NCI-H1048 (cell line): ENCODE measurements around the gene FOXL3.

Source experiments
- DNase-seq: peaks from one replicate; lab custom pipeline; 2025; lab: John Stamatoyannopoulos, UW

The FOXL3 gene

DNA sequence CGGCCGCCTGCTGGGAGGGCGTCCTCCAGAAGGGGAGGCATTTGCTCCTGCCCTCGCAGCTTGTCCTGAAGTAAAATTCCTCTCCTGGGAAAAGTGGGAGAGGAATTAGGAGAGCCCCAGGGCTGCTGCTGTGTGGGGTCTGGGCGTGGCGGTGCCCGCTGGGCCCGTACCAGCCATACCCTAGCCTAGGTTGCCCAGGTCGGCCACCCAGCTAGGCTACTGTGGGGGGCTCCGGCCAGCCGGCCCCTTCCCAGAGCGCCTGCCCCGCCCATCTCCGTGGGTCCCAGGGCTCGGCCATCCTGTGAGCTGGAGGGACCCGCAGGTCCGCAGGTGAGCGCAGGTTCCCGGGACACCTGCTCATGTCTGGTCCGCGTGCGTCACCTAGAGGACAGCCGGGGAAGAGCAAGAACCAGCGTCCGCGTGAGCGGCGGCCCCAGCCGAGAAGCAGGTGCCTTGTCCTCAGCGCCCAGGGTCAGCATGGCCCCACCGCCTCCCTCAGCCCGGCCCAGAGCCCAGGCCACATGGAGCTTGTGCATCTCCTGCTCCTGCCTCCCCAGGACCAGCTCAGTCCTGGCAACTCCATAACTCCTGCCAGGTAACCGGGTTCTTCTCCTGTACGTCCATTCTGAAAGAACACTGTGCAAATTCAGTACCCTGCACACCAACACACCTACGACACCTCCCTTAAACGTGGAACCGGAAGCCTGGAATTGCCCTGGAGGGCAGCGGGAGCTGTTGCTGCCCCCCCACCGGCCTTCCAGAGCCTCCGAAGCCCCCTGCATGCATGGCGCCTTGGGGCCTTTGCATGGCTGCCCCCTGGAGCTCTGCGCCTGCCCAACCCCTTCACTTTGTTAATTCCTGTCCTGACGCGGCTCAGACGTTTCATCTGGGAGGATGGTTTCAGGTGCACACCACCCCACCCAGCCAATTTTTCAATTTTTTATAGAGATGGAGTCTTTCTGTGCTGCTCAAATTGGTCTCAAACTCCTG, 22.8 kb upstream of the FOXL3 start:
- no peak for DNase-seq

DNA sequence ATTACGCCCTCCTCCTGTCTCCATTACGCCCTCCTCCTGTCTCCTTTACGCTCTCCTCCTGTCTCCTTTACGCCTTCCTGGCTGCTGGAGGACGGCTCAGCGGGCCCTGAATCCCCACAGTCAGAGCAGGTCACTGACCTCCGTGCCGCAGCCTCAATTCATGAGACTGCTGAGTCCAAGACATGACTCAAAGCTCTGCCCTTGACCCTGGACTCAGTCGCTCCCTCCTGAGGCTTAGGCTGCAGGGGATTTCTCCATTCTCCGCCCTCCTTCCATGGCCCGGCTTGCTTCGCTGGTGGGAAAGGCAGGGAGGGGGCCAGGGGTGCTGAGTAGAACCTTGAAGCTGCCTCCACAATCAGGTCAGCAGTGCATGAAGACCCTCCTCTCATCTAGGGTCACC, 21.0 kb upstream of the FOXL3 start:
- no peak for DNase-seq

DNA sequence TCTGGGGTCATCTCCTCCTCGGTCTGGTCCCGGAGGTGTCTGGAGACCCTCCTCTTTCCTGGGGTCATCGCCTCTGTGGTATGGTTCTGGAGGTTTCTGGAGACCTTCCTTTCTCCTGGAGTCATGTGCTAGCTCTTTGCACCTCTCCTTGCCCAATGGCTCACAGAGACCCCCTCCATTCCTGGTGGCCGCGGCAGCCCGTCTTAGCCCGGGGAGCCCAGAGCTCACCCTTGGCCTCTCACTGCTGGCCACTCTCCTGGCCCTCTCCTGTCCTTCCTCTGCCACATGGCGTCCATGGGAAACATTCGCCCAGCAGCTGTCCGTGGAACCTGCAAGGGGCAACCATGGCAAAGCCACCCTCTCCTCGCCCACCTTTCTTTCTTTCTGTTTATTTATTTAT, 20.2 kb upstream of the FOXL3 start:
- no peak for DNase-seq

DNA sequence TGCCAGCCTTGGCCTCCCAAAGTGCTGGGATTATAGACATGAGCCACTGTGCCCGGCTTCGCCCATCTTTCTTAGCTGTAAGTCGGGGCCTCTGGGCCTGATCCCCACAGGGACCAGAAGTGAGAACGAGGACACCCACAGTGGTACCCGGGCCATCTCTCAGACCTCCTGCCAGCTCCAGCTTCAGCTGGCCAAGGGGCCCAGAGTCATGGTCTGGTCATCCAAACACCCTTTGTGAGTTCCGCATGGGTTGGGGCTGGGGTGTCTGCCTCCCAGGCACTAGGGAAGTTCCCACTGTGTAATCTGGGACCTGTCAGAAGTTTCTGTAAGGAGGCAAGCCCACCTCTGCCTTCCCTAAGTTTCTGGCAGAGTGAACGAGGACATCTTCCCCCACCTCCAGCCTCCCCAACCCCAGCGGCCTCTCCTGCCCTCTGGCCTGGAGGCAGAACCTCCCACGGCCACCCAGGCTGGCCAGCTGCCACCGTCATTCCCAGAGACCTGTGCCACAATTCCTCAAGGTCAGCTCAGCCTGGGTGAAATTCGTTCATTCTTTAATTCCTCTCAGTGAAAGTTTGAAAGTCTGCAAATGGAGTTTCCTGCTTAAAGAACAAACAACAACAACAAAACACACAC, 19.5 kb upstream of the FOXL3 start:
- no peak for DNase-seq

DNA sequence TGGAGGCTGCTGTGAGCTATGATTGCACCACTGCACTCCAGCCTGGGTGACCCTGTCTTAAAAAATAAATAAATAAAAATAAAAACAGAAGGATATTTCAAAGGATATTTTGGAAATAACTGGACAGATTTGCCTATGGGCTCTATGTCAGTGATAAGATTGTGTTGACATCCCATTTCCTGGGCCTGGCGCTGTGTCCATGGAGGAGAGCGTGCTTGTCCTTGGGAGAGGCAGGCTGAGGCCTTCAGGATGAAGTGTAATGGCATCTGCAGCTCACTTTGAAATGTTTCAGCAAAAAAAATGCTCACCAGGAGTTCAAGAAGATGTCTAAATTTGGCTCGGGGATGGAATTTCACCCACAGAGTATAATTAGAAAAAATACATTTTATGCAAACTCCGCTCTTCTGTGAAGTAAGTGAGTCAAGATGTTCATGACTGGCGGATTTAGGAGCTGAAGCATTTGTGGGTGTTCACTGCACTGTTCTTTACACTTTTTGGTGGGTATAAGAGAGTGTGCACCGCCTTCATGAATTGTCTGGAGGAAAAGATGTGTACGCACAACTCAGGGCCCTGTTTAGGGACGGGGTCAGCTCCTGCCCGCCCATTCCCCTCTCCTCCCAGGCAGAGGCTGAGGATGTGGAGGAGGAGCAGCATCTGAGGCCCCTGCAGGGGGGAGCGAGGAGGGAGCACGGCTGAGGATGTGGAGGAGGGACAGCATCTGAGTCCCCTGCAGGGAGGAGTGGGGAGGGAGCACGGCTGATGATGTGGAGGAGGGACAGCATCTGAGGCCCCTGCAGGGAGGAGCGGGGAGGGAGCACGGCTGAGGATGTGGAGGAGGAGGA, 18.5 kb upstream of the FOXL3 start:
- no peak for DNase-seq

DNA sequence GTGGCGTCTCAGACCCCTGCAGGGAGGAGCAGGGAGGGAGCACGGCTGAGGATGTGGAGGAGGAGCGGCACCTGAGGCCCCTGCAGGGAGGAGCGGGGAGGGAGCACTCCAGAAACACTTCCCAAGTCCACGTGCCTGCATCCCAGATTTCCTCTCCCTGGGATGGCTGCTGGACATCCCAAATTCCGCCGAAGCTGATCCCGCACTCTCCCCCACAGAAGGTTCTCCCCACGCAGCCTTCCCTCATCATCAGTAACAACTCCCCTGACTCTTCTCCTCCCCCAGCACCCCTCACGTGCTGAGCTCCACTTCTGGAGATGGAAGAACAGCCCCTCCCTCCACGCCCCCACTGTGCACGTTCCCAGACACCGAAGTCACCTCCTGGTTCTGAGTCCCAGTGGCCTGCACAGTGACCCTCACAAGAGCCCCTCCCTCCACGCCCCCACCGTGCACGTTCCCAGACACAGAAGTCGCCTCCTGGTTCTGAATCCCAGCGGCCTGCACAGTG, 17.8 kb upstream of the FOXL3 start:
- no peak for DNase-seq

DNA sequence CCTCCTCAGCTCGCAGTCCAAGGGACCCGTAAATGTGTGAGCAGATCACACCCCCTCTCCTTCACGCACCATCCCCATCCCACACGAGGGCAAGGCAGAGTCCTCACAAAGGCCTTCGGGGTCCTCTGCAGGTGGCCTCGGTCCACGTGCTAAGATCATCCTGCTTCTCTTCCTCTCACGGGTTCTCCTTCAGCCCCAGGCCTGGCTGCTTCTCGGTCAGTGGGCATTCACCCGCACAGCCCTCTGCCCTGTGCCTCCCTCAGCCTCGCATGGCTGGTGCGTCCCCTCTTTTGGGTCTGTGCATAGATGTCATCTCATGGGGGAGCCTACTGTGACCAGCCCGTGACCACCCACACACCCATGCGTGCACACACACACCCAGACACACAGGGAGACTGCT, 17.3 kb upstream of the FOXL3 start:
- DNase-seq = no peak

DNA sequence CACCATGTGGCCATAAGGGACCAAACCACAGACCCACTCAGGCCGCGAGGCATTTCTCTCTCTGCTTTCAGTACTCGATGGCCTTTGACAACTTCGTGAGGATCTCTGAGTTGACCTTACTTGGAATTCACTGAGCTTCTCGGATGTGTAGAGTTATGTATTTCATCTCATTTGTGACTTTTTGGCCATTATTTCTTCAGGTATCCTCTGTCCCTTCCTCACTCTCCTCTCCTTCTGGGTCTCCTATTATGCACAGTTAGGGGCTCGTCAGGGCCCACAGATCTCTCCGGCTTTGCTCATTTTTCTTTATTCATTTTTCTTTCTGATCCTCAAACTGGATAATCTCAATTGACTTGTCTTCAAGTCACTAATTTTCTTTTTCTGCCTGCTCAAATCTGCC, 16.6 kb upstream of the FOXL3 start:
- no peak for DNase-seq

DNA sequence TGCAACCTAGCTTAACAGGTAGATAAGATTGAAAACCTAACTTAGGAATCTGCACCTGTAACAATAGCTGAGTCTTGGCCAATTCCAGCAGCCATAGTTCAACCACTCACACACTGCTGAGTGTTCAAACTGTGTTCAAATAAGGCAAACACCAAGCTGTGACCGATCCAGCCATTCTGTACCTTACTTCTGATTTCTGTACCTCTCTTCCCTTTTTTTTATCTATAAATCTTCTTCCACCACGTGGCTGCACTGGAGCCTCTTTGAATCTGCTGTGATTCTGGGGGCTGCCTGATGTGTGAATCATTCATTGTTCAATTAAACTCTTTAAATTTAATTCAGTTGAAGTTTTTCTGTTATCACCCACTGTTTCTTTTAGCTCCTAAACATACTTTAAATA, 15.7 kb upstream of the FOXL3 start:
- no peak for DNase-seq

DNA sequence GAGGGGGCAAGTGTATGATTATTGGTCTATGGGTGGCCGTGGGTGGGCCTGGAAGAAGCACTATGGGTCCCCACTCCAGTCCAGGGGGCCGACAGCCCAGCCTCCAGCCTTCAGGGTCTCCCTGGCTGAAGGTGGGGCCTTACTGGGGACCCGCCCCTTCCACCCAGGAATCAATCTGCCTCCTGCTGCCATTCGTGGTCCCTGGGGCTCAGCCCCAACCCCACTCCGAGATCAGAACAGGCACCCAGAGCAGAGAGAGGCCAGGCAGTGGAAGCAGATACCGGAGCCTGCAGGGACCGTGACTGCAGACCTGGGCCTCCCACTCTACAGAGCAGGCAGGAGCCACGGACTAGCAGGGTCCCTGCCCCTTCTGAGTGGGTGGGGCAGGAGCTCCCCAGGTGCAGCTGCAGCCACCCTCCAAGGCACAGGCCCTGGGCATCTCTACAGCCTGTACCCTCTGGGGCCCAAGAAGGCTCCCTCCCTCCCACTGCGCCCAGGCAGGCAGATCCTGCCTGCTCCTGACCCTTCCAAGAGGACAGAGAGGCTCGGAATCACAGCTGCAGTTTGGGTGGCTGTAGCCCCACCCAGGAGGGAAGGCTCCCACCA, 13.6 kb upstream of the FOXL3 start:
- DNase-seq = no peak

DNA sequence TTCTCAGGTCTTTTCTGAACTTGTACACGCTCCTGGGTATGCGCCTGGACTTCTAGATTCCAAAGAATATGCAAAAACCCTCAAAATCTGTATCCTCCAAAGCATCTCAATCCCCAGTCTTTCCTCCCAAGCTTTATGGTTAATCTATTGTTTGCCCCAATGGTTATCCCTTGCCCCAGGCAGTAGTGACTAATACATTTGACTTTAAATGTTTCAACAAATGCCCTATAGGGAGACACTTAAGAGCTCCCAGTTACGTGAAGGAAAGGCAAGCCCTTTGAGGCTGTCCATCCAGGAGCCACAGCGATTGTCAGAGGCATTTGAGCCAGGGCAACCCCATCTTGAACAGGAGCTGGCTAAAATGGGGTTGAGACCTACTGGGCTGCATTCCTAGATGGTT, 12.7 kb upstream of the FOXL3 start:
- DNase-seq = no peak

DNA sequence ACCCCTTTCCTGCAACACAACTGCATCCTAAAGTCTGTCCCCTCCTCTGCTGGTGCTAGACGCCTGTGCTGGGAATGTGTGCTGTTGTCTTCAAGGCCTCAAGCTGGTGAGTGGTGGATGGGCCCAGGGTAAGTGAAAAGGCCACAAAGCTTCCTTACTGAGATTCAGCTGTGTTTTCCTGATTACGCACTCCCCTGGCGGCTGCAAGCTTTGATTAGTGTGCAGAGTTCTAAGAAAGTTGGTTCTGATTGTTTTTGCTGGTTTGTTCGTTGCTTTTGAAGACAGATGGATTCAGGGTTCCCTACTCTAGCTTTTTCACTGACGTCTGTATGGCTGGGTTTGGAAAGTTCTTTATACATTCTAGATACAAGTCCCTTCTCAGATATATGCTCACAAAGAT, 11.9 kb upstream of the FOXL3 start:
- no peak for DNase-seq

DNA sequence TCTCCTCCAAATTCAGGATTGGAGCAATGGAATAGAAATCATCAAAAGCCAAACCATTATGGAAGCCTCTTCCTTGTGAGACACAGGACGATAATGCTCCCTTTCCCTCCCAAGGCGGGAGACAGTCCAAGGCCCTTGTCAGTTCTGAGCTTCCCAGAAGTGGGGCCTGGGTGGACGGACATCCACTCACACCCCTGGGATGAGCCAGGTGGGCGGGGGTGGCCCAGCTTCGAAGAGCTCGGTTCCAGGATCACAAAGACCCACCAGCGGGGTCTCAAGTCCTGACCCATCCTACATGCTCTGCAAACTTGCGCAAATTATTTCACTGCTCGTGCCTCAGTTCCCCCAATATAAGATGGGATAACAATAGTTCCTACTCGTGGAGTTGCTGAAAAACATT, 10.1 kb upstream of the FOXL3 start:
- no peak for DNase-seq

DNA sequence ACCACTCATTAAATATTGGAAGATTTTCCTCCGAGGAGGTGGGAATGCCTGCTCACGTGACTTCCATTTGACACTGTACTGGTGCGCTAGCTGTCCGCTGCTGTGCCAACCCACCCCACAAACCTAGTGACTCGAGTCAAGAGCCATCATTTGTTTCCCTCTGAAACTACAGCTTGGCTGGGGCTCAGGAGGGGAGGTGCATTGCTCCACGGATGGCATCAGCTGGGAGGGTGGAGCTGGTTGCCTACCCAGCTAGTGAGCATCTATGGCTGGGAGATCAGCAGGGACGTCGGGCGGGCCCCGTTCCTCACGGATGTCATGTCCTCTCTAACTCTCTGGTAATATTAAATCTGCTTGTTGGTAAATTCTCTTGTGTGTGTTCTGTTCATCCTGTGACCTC, 9.5 kb upstream of the FOXL3 start:
- DNase-seq = no peak

DNA sequence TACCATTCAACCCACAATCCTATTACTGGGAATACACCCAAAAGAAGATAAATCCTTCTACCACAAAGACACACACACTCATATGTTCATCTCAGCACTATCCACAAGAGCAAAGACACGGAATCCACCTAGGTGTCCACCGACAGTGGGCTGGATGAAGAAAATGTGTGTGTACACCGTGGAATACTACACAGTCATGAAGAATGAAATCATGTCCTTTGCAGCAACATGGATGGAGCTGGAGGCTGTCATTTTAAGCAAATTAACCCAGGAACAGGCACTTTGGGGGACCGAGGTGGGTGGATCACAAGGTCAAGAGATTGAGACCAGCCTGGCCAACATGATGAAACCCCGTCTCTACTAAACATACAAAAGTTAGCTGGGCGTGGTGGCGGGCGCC, 8.3 kb upstream of the FOXL3 start:
- no peak for DNase-seq

DNA sequence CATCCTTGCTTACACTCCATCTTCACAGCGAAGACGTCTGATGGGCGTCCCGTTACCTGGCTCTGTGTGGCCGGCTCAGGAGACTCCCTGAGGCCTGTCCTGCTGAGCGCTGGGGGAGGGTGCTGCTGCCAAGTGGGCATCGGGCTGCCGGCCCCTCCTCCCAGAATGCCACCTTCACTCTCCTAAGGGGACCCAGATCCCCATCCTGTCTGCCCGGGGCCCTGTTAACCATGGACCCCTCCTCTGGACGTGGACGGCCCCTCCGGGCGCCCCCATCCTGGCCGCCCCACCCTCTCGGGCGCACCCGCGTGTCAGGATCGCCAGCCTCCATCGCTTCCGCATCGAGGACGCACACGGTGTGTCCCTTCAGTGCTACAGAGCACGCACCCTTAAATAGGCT, 7.3 kb upstream of the FOXL3 start:
- DNase-seq = no peak

DNA sequence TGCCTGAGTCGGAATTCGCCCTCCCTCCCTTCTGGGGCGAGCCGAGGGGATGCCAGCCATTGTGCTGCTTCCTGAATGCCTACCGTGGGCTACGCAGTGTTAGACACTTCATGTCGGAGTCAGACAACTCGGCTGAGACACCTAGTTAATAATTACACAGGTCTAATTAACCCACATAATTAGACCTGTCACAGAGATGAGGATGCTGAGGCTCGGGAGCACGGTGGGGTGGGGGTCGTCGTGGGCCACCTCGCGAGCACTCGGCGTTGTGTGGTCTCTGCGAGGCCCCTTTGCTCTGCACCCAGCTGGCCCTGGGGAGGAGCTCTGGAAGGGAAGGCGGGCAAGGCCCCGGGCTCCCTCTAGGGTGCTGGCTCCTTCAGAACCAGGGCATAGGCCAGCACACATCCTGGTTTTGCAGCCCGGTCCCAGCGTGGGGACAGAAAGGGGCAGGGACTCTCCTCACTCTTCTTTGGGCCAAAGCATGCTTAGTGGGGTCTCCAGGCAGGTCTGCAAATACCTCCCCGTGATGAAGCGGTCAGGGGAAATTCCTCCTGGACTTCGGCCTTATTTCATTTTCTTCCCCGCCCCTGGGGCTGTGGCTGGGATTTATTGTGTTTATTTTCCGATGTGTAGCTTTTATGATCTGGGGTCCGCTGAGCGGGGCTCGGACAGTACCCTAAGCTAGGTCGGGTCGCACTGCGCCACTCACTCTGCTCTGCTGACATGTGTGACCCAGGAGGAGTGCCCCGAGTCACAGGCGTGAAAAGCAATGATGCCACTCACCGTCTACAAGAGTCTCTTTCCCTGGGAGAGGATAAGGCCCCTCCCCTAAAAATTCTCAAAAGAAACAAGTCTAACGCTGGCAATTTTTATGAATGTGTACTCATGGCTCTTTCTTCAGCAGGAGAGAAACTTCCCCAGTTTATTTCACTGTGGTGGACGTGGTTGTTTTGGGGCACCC, 4.9 kb upstream of the FOXL3 start:
- DNase-seq = no peak

DNA sequence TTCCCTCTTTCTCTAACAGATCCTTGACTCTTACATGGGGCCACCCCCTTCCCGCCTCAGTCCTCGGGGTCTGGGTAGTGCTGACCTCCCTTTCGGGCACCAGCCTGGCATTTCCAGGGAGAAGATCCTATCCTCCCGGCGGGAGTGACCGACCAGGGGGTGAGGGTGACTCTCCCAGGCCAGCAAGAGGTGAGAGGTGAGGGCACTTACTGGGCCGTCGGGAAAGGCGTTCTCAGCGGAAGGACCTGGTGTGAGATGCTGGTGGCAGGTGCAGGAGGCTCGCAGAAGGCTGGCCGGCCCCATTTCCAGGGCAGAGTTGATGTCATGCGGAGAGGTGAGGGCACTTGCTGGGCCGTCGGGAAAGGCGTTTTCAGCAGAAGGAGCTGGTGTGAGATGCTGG, 4.2 kb upstream of the FOXL3 start:
- no peak for DNase-seq

DNA sequence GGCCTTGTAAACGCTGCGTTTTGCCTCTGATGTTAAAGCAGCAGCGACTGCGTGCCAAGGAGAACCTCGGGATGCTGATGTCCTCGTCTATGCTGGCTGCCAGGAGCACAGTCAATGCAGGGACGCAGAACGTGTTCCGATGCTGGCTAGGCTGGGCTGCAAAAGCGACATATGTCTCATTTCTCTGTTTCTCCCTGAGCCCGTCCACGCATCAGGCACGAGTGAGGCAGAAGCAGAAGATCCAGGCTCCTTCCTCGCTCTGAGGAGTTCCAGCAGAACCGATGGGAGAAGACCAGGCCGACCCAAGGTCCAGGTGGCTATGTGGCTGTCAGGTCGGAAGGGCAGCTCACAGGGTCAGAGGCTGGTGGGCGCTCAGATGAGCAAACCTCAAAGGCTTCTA, 3.7 kb upstream of the FOXL3 start:
- DNase-seq = no peak

DNA sequence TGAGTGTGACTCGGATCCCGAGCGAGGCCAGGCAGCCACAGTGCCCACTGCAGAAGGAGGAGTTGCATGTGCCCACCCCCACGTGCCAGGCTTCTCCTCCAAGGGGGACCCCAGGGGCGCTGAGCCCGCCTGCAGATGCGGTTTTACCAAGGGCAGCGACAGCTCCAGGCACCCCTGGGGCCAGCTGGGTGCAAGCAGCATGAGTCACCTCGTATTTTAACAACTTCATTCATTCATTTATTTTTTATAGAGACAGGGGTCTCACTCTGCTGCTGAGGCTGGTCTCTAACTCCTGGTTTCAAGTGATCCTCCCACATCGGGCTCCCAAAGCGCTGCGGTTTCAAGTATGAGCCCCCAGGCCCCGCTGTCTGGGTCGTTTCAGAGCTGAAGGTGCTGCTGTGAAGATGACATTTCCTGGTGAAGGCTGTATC, 1.3 kb upstream of the FOXL3 start:
- no peak for DNase-seq

DNA sequence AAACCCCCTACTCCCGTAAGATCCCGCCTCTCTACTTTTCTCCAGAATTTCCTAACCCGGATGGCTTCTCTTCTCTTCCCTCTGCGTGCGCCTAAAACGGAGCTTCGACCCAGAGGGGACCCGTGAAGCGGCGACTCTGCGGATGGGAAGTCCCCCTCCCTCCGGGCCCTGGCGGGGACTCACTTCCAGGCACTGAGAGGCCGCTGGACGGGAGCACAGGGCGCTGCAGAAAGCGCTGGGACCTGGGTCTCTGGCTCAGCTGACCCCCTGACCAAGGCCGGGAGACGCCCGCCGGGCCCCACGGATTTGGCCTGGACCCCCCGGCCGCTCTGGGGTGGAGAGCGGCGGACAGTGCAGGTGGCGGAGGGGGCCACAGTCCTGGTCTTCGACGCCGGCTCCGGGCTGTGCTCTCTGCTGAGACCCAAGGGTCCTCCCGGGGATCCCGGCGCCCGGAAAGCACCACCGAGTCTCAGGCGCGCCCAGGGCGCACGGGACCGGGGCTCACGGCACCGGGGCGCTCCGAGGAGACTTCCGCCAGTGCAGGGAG, 688 bp upstream of the FOXL3 start:
- DNase-seq = no peak
